Endothelial cell of umbilical vein (primary cell): ENCODE measurements around the gene OR56B4. TPM values are rescaled to one million over a fixed set of nuclear protein-coding genes. Genes with fewer than 3 reads are reported as not detected.
A peak's percentile ranks its signal among the peaks of the same experiment; 100 is the strongest.

Experiments used
- BruUV-seq: library from RNA; stranded (reverse); fragments of 400-500 nt; replicated peaks from 2 replicates; lab custom pipeline; 2021; lab: Mats Ljungman, UMichigan
- CTCF ChIA-PET: fragments of 300-600, 350-600 bp; sonication (Branson Sonifier 250); formaldehyde crosslinking; loops from one replicate; lab custom pipeline; 2021; ENCODE audit warnings: antibody characterized with exemption, inconsistent platforms; lab: Charles Lee
- POLR2A ChIA-PET: fragments of 300-600, 350-600 bp; sonication (Branson Sonifier 250); formaldehyde crosslinking; loops from one replicate; lab custom pipeline; 2021; ENCODE audit warnings: antibody characterized with exemption, inconsistent platforms; lab: Charles Lee
- DNase-seq: peaks from one replicate; pipeline ENCODE4 v3.0.0-alpha.2; 2011; ENCODE audit warnings: low read depth, low spot score
- FAIRE-seq: peaks from 2 replicates; lab custom pipeline; 2011; peaks lifted over from hg19 to GRCh38; lab: Jason Lieb, UNC
- H2AFZ ChIP-seq: 2 replicates; pipeline ENCODE4 v1.6.0; 2012; ENCODE audit warnings: low read depth, low read length, control low read depth, inconsistent platforms
- H3K27ac ChIP-seq: 2 replicates; pipeline ENCODE4 v1.5.1; 2011; ENCODE audit warnings: low read depth, mild to moderate bottlenecking, control low read depth, low read length, moderate library complexity; ENCODE audit not compliant: insufficient read depth
- H3K27me3 ChIP-seq, 2 experiments: 2 replicates each; pipeline versions ENCODE4 v1.6.0 to v1.6.1; 2011; ENCODE audit warnings: low read length in 2 of 2, mixed read lengths in 1 of 2; ENCODE audit not compliant: control insufficient read depth in 2 of 2, insufficient read depth in 2 of 2
- H3K36me3 ChIP-seq, 2 experiments: 2 replicates in 1 of 2; 3 replicates in 1 of 2; pipeline ENCODE4 v1.5.1; 2011; ENCODE audit warnings: low read length in 2 of 2, mild to moderate bottlenecking in 1 of 2, moderate library complexity in 1 of 2; ENCODE audit not compliant: control insufficient read depth in 2 of 2, insufficient read depth in 2 of 2; ENCODE audit errors: extremely low read depth in 1 of 2
- H3K4me1 ChIP-seq: 3 replicates; pipeline ENCODE4 v1.5.1; 2011; ENCODE audit warnings: mild to moderate bottlenecking, low read length; ENCODE audit not compliant: control insufficient read depth, insufficient read depth; ENCODE audit errors: extremely low read depth
- H3K4me2 ChIP-seq: 2 replicates; pipeline ENCODE4 v1.6.1; 2011; ENCODE audit warnings: low read length, control low read depth, mixed read lengths; ENCODE audit not compliant: insufficient read depth
- H3K4me3 ChIP-seq, 3 experiments: fragments of 200-600 bp in 1 of 3; sonication (generic), shearing (Covaris generic) in 1 of 3; replicated peaks in 1 of 3; 2 replicates each; pipeline ENCODE4 v1.5.1; 2011 to 2016; ENCODE audit warnings: control low read depth in 3 of 3, low read length in 3 of 3, mild to moderate bottlenecking in 2 of 3, inconsistent platforms in 1 of 3, low read depth in 1 of 3, moderate library complexity in 1 of 3; ENCODE audit not compliant: insufficient read depth in 1 of 3
- H3K79me2 ChIP-seq: 2 replicates; pipeline ENCODE4 v1.6.0; 2012; ENCODE audit warnings: low read length, inconsistent platforms; ENCODE audit not compliant: control insufficient read depth, insufficient read depth
- H3K9ac ChIP-seq: replicated peaks from 2 replicates; pipeline ENCODE3; 2011; ENCODE audit warnings: low read length, control low read depth; ENCODE audit not compliant: insufficient read depth; ENCODE audit errors: extremely low read depth
- H3K9me1 ChIP-seq: replicated peaks from 3 replicates; pipeline ENCODE4 v1.6.0; 2011; ENCODE audit warnings: mild to moderate bottlenecking, low read length; ENCODE audit not compliant: control insufficient read depth, insufficient read depth; ENCODE audit errors: extremely low read depth
- H3K9me3 ChIP-seq: replicated peaks from 2 replicates; pipeline ENCODE4 v1.5.1; 2012; ENCODE audit warnings: low read length, inconsistent platforms; ENCODE audit not compliant: control insufficient read depth, insufficient read depth
- H4K20me1 ChIP-seq: replicated peaks from 2 replicates; pipeline ENCODE3; 2011; ENCODE audit warnings: mild to moderate bottlenecking, low read length; ENCODE audit not compliant: control insufficient read depth, insufficient read depth; ENCODE audit errors: extremely low read depth
- CTCF ChIP-seq, 2 donors: IDR thresholded peaks; 1 replicate in 1 of 2; 2 replicates in 1 of 2; pipeline ENCODE4 v1.5.1; 2011; ENCODE audit warnings: low read length in 2 of 2, mild to moderate bottlenecking in 2 of 2, moderate library complexity in 2 of 2, control low read depth in 1 of 2, inconsistent platforms in 1 of 2, low read depth in 1 of 2; ENCODE audit not compliant: insufficient read depth in 1 of 2; ENCODE audit errors: extremely low read depth in 1 of 2
- EZH2 ChIP-seq: IDR thresholded peaks from 2 replicates; pipeline ENCODE4 v1.6.1; 2012; ENCODE audit warnings: borderline replicate concordance, low read depth, mild to moderate bottlenecking, moderate library complexity, low read length, inconsistent platforms; ENCODE audit not compliant: severe bottlenecking
- FOS ChIP-seq: IDR thresholded peaks from 2 replicates; pipeline ENCODE4 v1.6.1; 2011; ENCODE audit warnings: mild to moderate bottlenecking, low read length, moderate library complexity, borderline replicate concordance; ENCODE audit not compliant: insufficient read depth
- GATA2 ChIP-seq: IDR thresholded peaks from 2 replicates; pipeline ENCODE4 v1.7.0; 2011; ENCODE audit warnings: low read depth, mild to moderate bottlenecking, moderate library complexity, mixed read lengths, low read length; ENCODE audit not compliant: insufficient read length, insufficient read depth
- JUN ChIP-seq: IDR thresholded peaks from 2 replicates; pipeline ENCODE4 v1.6.1; 2011; ENCODE audit warnings: borderline replicate concordance, low read depth; ENCODE audit not compliant: insufficient read length, insufficient read depth
- MYC ChIP-seq: IDR thresholded peaks from one replicate; pipeline ENCODE4 v1.6.1; 2011; ENCODE audit warnings: mild to moderate bottlenecking, low read depth, low read length
- POLR2A ChIP-seq: IDR thresholded peaks from 2 replicates; pipeline ENCODE4 v1.6.1; 2012; ENCODE audit warnings: low read depth, mild to moderate bottlenecking, control low read depth, low read length
- POLR2AphosphoS5 ChIP-seq: IDR thresholded peaks from 2 replicates; pipeline ENCODE4 v1.6.1; 2012; ENCODE audit warnings: low read depth, mild to moderate bottlenecking, control low read depth, low read length, moderate library complexity; ENCODE audit not compliant: insufficient read depth
- dilution Hi-C: fragments of 300-500 bp; cut with MboI; formaldehyde crosslinking; loops from one replicate; pipeline ENCODE4 v1.15.0; 2019; ENCODE audit warnings: low sequenced_read_pairs; ENCODE audit not compliant: extremely low pct_ligation_motif_present
- intact Hi-C: fragments of 100-400 bp; cut with micrococcal nuclease; formaldehyde crosslinking; loops from one replicate; pipeline ENCODE4 v1.10.0; 2022
- polyA plus RNA-seq, 4 experiments: library from polyadenylated mRNA; depleted of rRNA in 3 of 4; stranded (reverse) in 3 of 4; unstranded in 1 of 4; fragments of >200 nt; gene quantifications; 2 replicates each; pipeline versions ENCODE4 v1.2.1 to v1.2.3, GENCODE V29; 2011 to 2012; ENCODE audit warnings: missing spikeins in 1 of 4
- total RNA-seq: library from RNA; stranded (reverse); gene quantifications from 2 replicates; pipeline ENCODE4 v1.2.3, GENCODE V29; 2021

The OR56B4 gene
- total and polyA plus RNA-seq, 2 donors (not counting 3 experiments of a cell fraction or from before 2014, with no cell fraction given): not detected

- H2AFZ ChIP-seq: no peak overlapping the region
- dilution Hi-C loops (no loop called here), intact Hi-C loops (no loop called here)
Measured at GRCh38 chr11:6129635-6130034, 22.2 kb downstream of the OR56B4 start.

More at GRCh38 chr11:6129635-6130034, 22.2 kb downstream of the OR56B4 start:
- TF ChIP-seq JUN (no peak), GATA2 (no peak), FOS (no peak), CTCF (IDR thresholded peaks at IDR 0.05; ENCODE audit: extremely low read depth in 1 of 2, insufficient read depth in 1 of 2, low read depth in 1 of 2, low read length in 2 of 2) (no peak), POLR2AphosphoS5 (no peak), MYC (no peak), EZH2 (no peak), POLR2A (no peak)
- Histone ChIP-seq H3K9ac (no peak overlapping the region), H3K9me1 (no peaks in the 10 kb centered on the region), H3K4me2 (no peak overlapping the region), H4K20me1 (no peaks in the 10 kb centered on the region), H3K4me3 (no peak overlapping the region), H3K27ac (no peak overlapping the region), H3K4me1 (peaks cover 6% of the 10 kb centered on the region), H3K9me3 (no peaks in the 10 kb centered on the region), H3K36me3 (no peaks in the 10 kb centered on the region), H3K79me2 (no peaks in the 10 kb centered on the region), H3K27me3 (no peaks in the 10 kb centered on the region)
- no TSS peak for BruUV-seq
- ChIA-PET CTCF (no interaction called here), POLR2A (no interaction called here)
- no peak for FAIRE-seq
- DNase-seq: peak; percentile 8
